H9 (cell line): ENCODE data around the gene TRPM2. TPM values are rescaled to one million over a fixed set of nuclear protein-coding genes. Genes with fewer than 3 reads are reported as not detected.

Experiments used
- DNase-seq: peaks from one replicate; pipeline ENCODE4 v3.0.0-alpha.2; 2017
- H2AFZ ChIP-seq: one replicate; pipeline ENCODE4 v1.6.1; 2013; ENCODE audit warnings: mild to moderate bottlenecking, low read length, control low read depth, moderate library complexity
- H2AK5ac ChIP-seq: 2 replicates; pipeline ENCODE4 v1.6.1; 2013; ENCODE audit warnings: low read length, control low read depth, mixed read lengths; ENCODE audit not compliant: insufficient read length
- H2BK120ac ChIP-seq: one replicate; pipeline ENCODE4 v1.6.1; 2013; ENCODE audit warnings: low read depth, mild to moderate bottlenecking, low read length, control low read depth, inconsistent platforms; ENCODE audit not compliant: poor library complexity, severe bottlenecking
- H2BK12ac ChIP-seq: 2 replicates; pipeline ENCODE4 v1.6.1; 2013; ENCODE audit warnings: low read length, control low read depth, mixed read lengths, low read depth; ENCODE audit not compliant: insufficient read length
- H2BK15ac ChIP-seq: 2 replicates; pipeline ENCODE4 v1.6.1; 2013; ENCODE audit warnings: low read depth, low read length, control low read depth
- H2BK20ac ChIP-seq: one replicate; pipeline ENCODE4 v1.6.1; 2013; ENCODE audit warnings: low read depth, mild to moderate bottlenecking, low read length, control low read depth, inconsistent platforms; ENCODE audit not compliant: poor library complexity, severe bottlenecking
- H2BK5ac ChIP-seq: 2 replicates; pipeline ENCODE4 v1.6.1; 2013; ENCODE audit warnings: low read length, control low read depth, mixed read lengths; ENCODE audit not compliant: insufficient read length
- H3K14ac ChIP-seq: 2 replicates; pipeline ENCODE4 v1.6.1; 2013; ENCODE audit warnings: low read length, control low read depth; ENCODE audit not compliant: insufficient read depth
- H3K18ac ChIP-seq: 2 replicates; pipeline ENCODE4 v1.6.1; 2013; ENCODE audit warnings: low read depth, mild to moderate bottlenecking, mixed read lengths, low read length, control low read depth; ENCODE audit not compliant: insufficient read length
- H3K23ac ChIP-seq: 2 replicates; pipeline ENCODE4 v1.6.1; 2013; ENCODE audit warnings: low read length, control low read depth, mixed read lengths, low read depth; ENCODE audit not compliant: insufficient read length
- H3K23me2 ChIP-seq: 2 replicates; pipeline ENCODE4 v1.6.1; 2013; ENCODE audit warnings: low read depth, mild to moderate bottlenecking, mixed read lengths, low read length, control low read depth; ENCODE audit not compliant: insufficient read length, poor library complexity, severe bottlenecking
- H3K27ac ChIP-seq: 2 replicates; pipeline ENCODE4 v1.5.1; 2013; ENCODE audit warnings: low read length, control low read depth, mixed read lengths, low read depth; ENCODE audit not compliant: insufficient read length
- H3K27me3 ChIP-seq: 2 replicates; pipeline ENCODE4 v1.6.1; 2013; ENCODE audit warnings: low read length, control low read depth, inconsistent platforms; ENCODE audit not compliant: insufficient read depth
- H3K4ac ChIP-seq: 2 replicates; pipeline ENCODE4 v1.6.1; 2013; ENCODE audit warnings: low read depth, mild to moderate bottlenecking, control low read depth, inconsistent platforms, low read length, moderate library complexity
- H3K4me1 ChIP-seq: 2 replicates; pipeline ENCODE4 v1.6.1; 2013; ENCODE audit warnings: low read length, control low read depth, inconsistent platforms; ENCODE audit not compliant: insufficient read depth
- H3K4me2 ChIP-seq: 2 replicates; pipeline ENCODE4 v1.6.1; 2013; ENCODE audit warnings: low read length, control low read depth, mixed read lengths; ENCODE audit not compliant: insufficient read length, insufficient read depth
- H3K56ac ChIP-seq: 2 replicates; pipeline ENCODE4 v1.6.1; 2013; ENCODE audit warnings: low read depth, mild to moderate bottlenecking, mixed read lengths, low read length, control low read depth; ENCODE audit not compliant: insufficient read length
- H3K79me1 ChIP-seq: 2 replicates; pipeline ENCODE4 v1.6.1; 2013; ENCODE audit warnings: low read depth, mild to moderate bottlenecking, moderate library complexity, low read length, control low read depth, inconsistent platforms; ENCODE audit not compliant: insufficient read depth, poor library complexity, severe bottlenecking
- H3K79me2 ChIP-seq: 2 replicates; pipeline ENCODE4 v1.6.1; 2013; ENCODE audit warnings: low read length, control low read depth, inconsistent platforms; ENCODE audit not compliant: insufficient read depth
- H3K9ac ChIP-seq: 2 replicates; pipeline ENCODE4 v1.6.1; 2013; ENCODE audit warnings: low read length, control low read depth, mixed read lengths; ENCODE audit not compliant: insufficient read length; ENCODE audit errors: extremely low read depth
- H3K9me3 ChIP-seq: one replicate; pipeline ENCODE4 v1.6.1; 2013; ENCODE audit warnings: low read depth, low read length, inconsistent platforms; ENCODE audit not compliant: control insufficient read depth
- H3T11ph ChIP-seq: one replicate; pipeline ENCODE4 v1.6.1; 2013; ENCODE audit warnings: mild to moderate bottlenecking, low read length, control low read depth, inconsistent platforms
- H4K20me1 ChIP-seq: one replicate; pipeline ENCODE4 v1.6.1; 2013; ENCODE audit not compliant: control insufficient read depth, insufficient read length, insufficient read depth
- H4K5ac ChIP-seq: 2 replicates; pipeline ENCODE4 v1.6.1; 2013; ENCODE audit warnings: low read depth, mild to moderate bottlenecking, mixed read lengths, low read length, control low read depth; ENCODE audit not compliant: insufficient read length
- H4K8ac ChIP-seq: replicated peaks from 2 replicates; pipeline ENCODE4 v1.6.1; 2013; ENCODE audit warnings: low read length, control low read depth, mixed read lengths, low read depth; ENCODE audit not compliant: insufficient read length
- H4K91ac ChIP-seq: 2 replicates; pipeline ENCODE4 v1.6.1; 2013; ENCODE audit warnings: low read depth, mild to moderate bottlenecking, moderate library complexity, mixed read lengths, low read length, control low read depth; ENCODE audit not compliant: insufficient read length
- H3K27ac Mint-ChIP-seq, 3 experiments: 2 replicates in 2 of 3; 3 replicates in 1 of 3; pipeline ENCODE4 v1.8.0; 2020 to 2021; ENCODE audit warnings: mixed read lengths in 3 of 3, mild to moderate bottlenecking in 1 of 3, moderate library complexity in 1 of 3
- H3K27me3 Mint-ChIP-seq: 2 replicates; pipeline ENCODE4 v1.8.0; 2021; ENCODE audit warnings: low read depth, mild to moderate bottlenecking, moderate library complexity, mixed read lengths
- H3K36me3 Mint-ChIP-seq, 3 experiments: 2 replicates in 2 of 3; 3 replicates in 1 of 3; pipeline ENCODE4 v1.8.0; 2020 to 2021; ENCODE audit warnings: low read depth in 3 of 3, mixed read lengths in 3 of 3; ENCODE audit not compliant: insufficient read depth in 1 of 3
- H3K4me1 Mint-ChIP-seq, 2 experiments: 2 replicates each; pipeline ENCODE4 v1.8.0; 2020; ENCODE audit warnings: mixed read lengths in 2 of 2
- H3K4me3 Mint-ChIP-seq, 2 experiments: 2 replicates in 1 of 2; 3 replicates in 1 of 2; pipeline ENCODE4 v1.8.0; 2020 to 2021; ENCODE audit warnings: mild to moderate bottlenecking in 2 of 2, mixed read lengths in 2 of 2, moderate library complexity in 1 of 2
- H3K9me3 Mint-ChIP-seq, 2 experiments: 2 replicates in 1 of 2; 3 replicates in 1 of 2; pipeline ENCODE4 v1.8.0; 2020; ENCODE audit warnings: mild to moderate bottlenecking in 2 of 2, mixed read lengths in 2 of 2, moderate library complexity in 1 of 2
- CTCF ChIP-seq: fragments of 200-600 bp; sonication (generic); conservative IDR thresholded peaks from 3 replicates; pipeline ENCODE4 v1.8.0; 2021; ENCODE audit warnings: antibody characterized with exemption, mild to moderate bottlenecking
- WGBS: extraction: QIAGEN DNeasy Blood & Tissue Kit; methylation state at CpG from one replicate; pipeline ENCODE4 v1.1.7; 2013; ENCODE audit warnings: missing lambda C conversion rate, low lambda C conversion rate, mixed read lengths; ENCODE audit not compliant: insufficient read length; ENCODE audit errors: extremely low coverage; 5-methylcytosine and 5-hydroxymethylcytosine counted together
- total RNA-seq: library from RNA; stranded (reverse); gene quantifications from 2 replicates; pipeline ENCODE4 v1.2.1, GENCODE V29; 2021

TRPM2 gene
- total RNA-seq, 1 experiment from 2014 or later, result 0.68 TPM

DNA sequence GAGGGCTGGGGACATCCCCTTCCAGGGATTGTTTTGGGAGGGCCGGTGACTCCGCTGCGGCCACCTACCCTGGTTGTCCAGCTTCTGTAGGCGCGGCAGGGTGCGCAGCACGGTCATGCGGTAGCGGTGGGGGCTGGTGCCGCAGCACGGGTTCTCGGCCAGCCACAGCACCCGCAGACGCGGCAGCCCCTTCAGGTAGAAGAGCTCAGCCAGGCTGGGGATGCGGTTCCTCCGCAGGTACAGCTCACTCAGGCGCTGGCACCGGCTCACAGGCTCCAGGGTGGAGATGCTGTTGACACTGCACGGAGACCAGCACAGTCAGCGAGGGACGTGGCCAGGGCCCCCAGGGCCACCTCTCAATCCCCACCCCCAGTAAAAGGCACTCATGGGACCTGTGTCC is 20.5 kb upstream of the TRPM2 start:
- Histone ChIP-seq H4K5ac (no peak overlapping the region), H3K23ac (no peak overlapping the region), H3K27me3 (no peaks in the 10 kb centered on the region), H2BK5ac (no peak overlapping the region), H2BK20ac (no peak overlapping the region), H3K9me3 (no peaks in the 10 kb centered on the region), H2AK5ac (no peak overlapping the region), H2BK12ac (no peak overlapping the region), H3K9ac (no peak overlapping the region), H4K20me1 (no peaks in the 10 kb centered on the region), H3K4ac (no peak overlapping the region), H3K14ac (no peak overlapping the region), H3T11ph (no peak overlapping the region), H3K4me1 (no peaks in the 10 kb centered on the region), H4K91ac (no peak overlapping the region), H3K23me2 (no peaks in the 10 kb centered on the region), H3K27ac (no peak overlapping the region), H3K18ac (no peak overlapping the region), H2BK15ac (no peak overlapping the region), H4K8ac (no peak overlapping the region), H3K56ac (no peak overlapping the region), H3K4me2 (no peak overlapping the region), H2BK120ac (no peak overlapping the region), H3K79me1 (no peaks in the 10 kb centered on the region), H2AFZ (no peak overlapping the region), H3K79me2 (no peaks in the 10 kb centered on the region)
- no peak for DNase-seq
- no peak for TF ChIP-seq CTCF
- no peak overlapping the region for H3K27ac Mint-ChIP-seq
- H3K9me3 Mint-ChIP-seq, result no peaks in the 10 kb centered on the region
- peaks cover 0 to 8% (median 0%) of the 10 kb centered on the region in 3 experiments; a peak in 2 of 7 replicates for H3K36me3 Mint-ChIP-seq
- H3K27me3 Mint-ChIP-seq, result no peaks in the 10 kb centered on the region
- no CpG with 5 or more reads among the region's 22 CpGs for WGBS
- peaks cover 5 to 8% of the 10 kb centered on the region in 2 experiments for H3K4me1 Mint-ChIP-seq
- no peak overlapping the region for H3K4me3 Mint-ChIP-seq
